PC-3 (cell line): Measurements from ENCODE around the gene GPATCH2L.

ENCODE experiments used
- CTCF ChIP-seq: fragments of 300-600 bp; sonication (generic); conservative IDR thresholded peaks from 2 replicates; pipeline ENCODE4 v1.5.1; 2017; ENCODE audit warnings: antibody characterized with exemption, low read depth, mild to moderate bottlenecking, low read length
- EZH2 ChIP-seq: fragments of 300-600 bp; sonication (generic); IDR thresholded peaks from one replicate; pipeline ENCODE4 v1.6.1; 2017; ENCODE audit warnings: antibody characterized with exemption, mild to moderate bottlenecking, low read length; ENCODE audit not compliant: unreplicated experiment

- TF ChIP-seq CTCF (no peak), EZH2 (no peak)
Observed at GRCh38 chr14:76149196-76149595, 2.5 kb upstream of the GPATCH2L start.
